ENCODE data around the gene CORO1C. TPM values are rescaled to one million over a fixed set of nuclear protein-coding genes. Genes with fewer than 3 reads are reported as not detected.
A peak's percentile ranks its signal among the peaks of the same experiment; 100 is the strongest.

CORO1C gene
- total RNA-seq, 4 donors from 2014 or later = 68.1 to 153 (median 128) TPM

- intact Hi-C loops (cut with DNase I; ENCODE audit: low total_unique reads) = no loop called here
Measured at GRCh38 chr12:108645686-108646599, 85.4 kb downstream of the CORO1C start.

GRCh38 chr12:108644811-108645120, 86.6 kb downstream of the CORO1C start:
- intact Hi-C loops (cut with DNase I; ENCODE audit: low total_unique reads) (no loop called here), in situ Hi-C loops (cut with MboI; ENCODE audit: low pct_ligation_motif_present in 1 of 4, low pct_unique_long_range_greater_than_20kb in 1 of 4, low sequenced_read_pairs in 3 of 4) (no loop called here)
- no peaks in the 10 kb centered on the region for H3K27me3 ChIP-seq
- H3K36me3 ChIP-seq = peaks cover 0 to 38% (median 8%) of the 10 kb centered on the region in 4 donors
- no peak overlapping the region for H3K4me3 ChIP-seq
- TF ChIP-seq POLR2A (IDR thresholded peaks at IDR 0.05) (no peak), POLR2AphosphoS5 (IDR thresholded peaks at IDR 0.05) (no peak), CTCF (IDR thresholded peaks at IDR 0.05) (no peak), EP300 (IDR thresholded peaks at IDR 0.05; ENCODE audit: low read depth) (no peak)
- WGBS, 2 donors (ENCODE audit: low coverage in 1 of 2) = 80 to 97% methylated on average over 1 to 7 of the region's 7 CpGs
- no peaks in the 10 kb centered on the region for H3K9me3 ChIP-seq
- H3K4me1 ChIP-seq = peaks cover 0 to 24% (median 6%) of the 10 kb centered on the region in 4 donors
- no peak for DNase-seq
- peak overlapping the region in 2 of 4 donors; percentile 21 to 59 for H3K27ac ChIP-seq

More at GRCh38 chr12:108645686-108646599, 85.4 kb downstream of the CORO1C start:
- Histone ChIP-seq H3K27ac (peak overlapping the region in 1 of 4 donors; percentile 22), H3K4me1 (peaks cover 0 to 24% (median 6%) of the 10 kb centered on the region in 4 donors), H3K4me3 (no peak overlapping the region), H3K36me3 (peaks cover 0 to 44% (median 10%) of the 10 kb centered on the region in 4 donors), H3K27me3 (no peaks in the 10 kb centered on the region), H3K9me3 (no peaks in the 10 kb centered on the region)
- TF ChIP-seq POLR2A (IDR thresholded peaks at IDR 0.05) (no peak), CTCF (IDR thresholded peaks at IDR 0.05) (no peak), EP300 (IDR thresholded peaks at IDR 0.05; ENCODE audit: low read depth) (no peak), POLR2AphosphoS5 (IDR thresholded peaks at IDR 0.05) (no peak)
- WGBS, 2 donors (ENCODE audit: low coverage in 1 of 2) = 82 to 83% methylated on average over 9 to 15 of the region's 15 CpGs
- in situ Hi-C loops (cut with MboI; ENCODE audit: low pct_ligation_motif_present in 1 of 4, low pct_unique_long_range_greater_than_20kb in 1 of 4, low sequenced_read_pairs in 3 of 4) = no loop called here
- no peak for DNase-seq

- in situ Hi-C loops (cut with MboI; ENCODE audit: low pct_ligation_motif_present in 1 of 4, low pct_unique_long_range_greater_than_20kb in 1 of 4, low sequenced_read_pairs in 3 of 4) = no loop called here
- DNase-seq = no peak
Measured at GRCh38 chr12:108643941-108644810, 87.1 kb downstream of the CORO1C start.

More at GRCh38 chr12:108643941-108644810, 87.1 kb downstream of the CORO1C start:
- Histone ChIP-seq H3K4me1 (peaks cover 0 to 24% (median 6%) of the 10 kb centered on the region in 4 donors), H3K4me3 (no peak overlapping the region), H3K9me3 (no peaks in the 10 kb centered on the region), H3K27ac (peak overlapping the region; percentile 21 to 59 (median 41)), H3K27me3 (no peaks in the 10 kb centered on the region), H3K36me3 (peaks cover 0 to 38% (median 6%) of the 10 kb centered on the region in 4 donors)
- 75 to 86% methylated on average over 12 to 18 of the region's 18 CpGs for WGBS, 2 donors (ENCODE audit: low coverage in 1 of 2)
- intact Hi-C loops (cut with DNase I; ENCODE audit: low total_unique reads) = no loop called here
- TF ChIP-seq CTCF (IDR thresholded peaks at IDR 0.05) (no peak), POLR2A (IDR thresholded peaks at IDR 0.05) (no peak), EP300 (IDR thresholded peaks at IDR 0.05; ENCODE audit: low read depth) (no peak), POLR2AphosphoS5 (IDR thresholded peaks at IDR 0.05) (peak in 1 of 3 donors; percentile 8)

Measured in transverse colon (tissue), 4 donors.